Breast epithelium (tissue), 4 donors: ENCODE data around the gene MERTK. TPM values are rescaled to one million over a fixed set of nuclear protein-coding genes. Genes with fewer than 3 reads are reported as not detected.

Experiments used
- DNase-seq, 2 donors: peaks; one replicate each; pipeline ENCODE4 v3.0.0-alpha.2; 2019; ENCODE audit warnings: low spot score in 2 of 2
- H3K27ac ChIP-seq, 2 donors: fragments of 200-600 bp; sonication (generic) in 1 of 2; one replicate each; pipeline ENCODE4 v1.5.1; 2016 to 2019; ENCODE audit warnings: mild to moderate bottlenecking in 1 of 2
- H3K27me3 ChIP-seq, 2 donors: fragments of 200-600 bp; sonication (generic) in 1 of 2; one replicate each; pipeline versions ENCODE4 v1.5.1 to v1.6.0; 2017 to 2019; ENCODE audit warnings: control low read depth in 1 of 2, mild to moderate bottlenecking in 1 of 2
- H3K36me3 ChIP-seq: fragments of 200-600 bp; one replicate; pipeline ENCODE4 v1.5.1; 2019
- H3K4me1 ChIP-seq, 2 donors: fragments of 200-600 bp; sonication (generic); one replicate each; pipeline ENCODE4 v1.5.1; 2016 to 2019; ENCODE audit warnings: control low read depth in 1 of 2
- H3K4me3 ChIP-seq, 3 donors: fragments of 200-600 bp; sonication (generic); 1 replicate in 2 of 3; 2 replicates in 1 of 3; pipeline ENCODE4 v1.5.1; 2016 to 2019; ENCODE audit warnings: mild to moderate bottlenecking in 3 of 3, moderate library complexity in 2 of 3
- H3K9me3 ChIP-seq, 2 donors: fragments of 200-600 bp; sonication (generic) in 1 of 2; one replicate each; pipeline ENCODE4 v1.5.1; 2016 to 2019; ENCODE audit warnings: control low read depth in 1 of 2
- CTCF ChIP-seq, 3 donors: fragments of 450-650 bp; IDR thresholded peaks; one replicate each; pipeline ENCODE4 v1.5.1; 2016 to 2017; ENCODE audit warnings: antibody characterized with exemption in 3 of 3, mild to moderate bottlenecking in 3 of 3, moderate library complexity in 3 of 3
- POLR2A ChIP-seq: fragments of 450-650 bp; IDR thresholded peaks from one replicate; pipeline ENCODE4 v1.6.1; 2016; ENCODE audit warnings: antibody characterized with exemption, mild to moderate bottlenecking, moderate library complexity
- POLR2AphosphoS5 ChIP-seq, 3 donors: sonication (generic); formaldehyde crosslinking; IDR thresholded peaks; one replicate each; pipeline ENCODE4 v1.6.1; 2017; ENCODE audit warnings: antibody characterized with exemption in 3 of 3
- intact Hi-C: fragments of 100-400 bp; cut with DNase I; formaldehyde crosslinking; loops from one replicate; pipeline ENCODE4 v1.15.1; 2023; ENCODE audit warnings: low total_unique reads
- total RNA-seq, 3 donors: library from RNA; depleted of rRNA; stranded (reverse); fragments of >200 nt; gene quantifications; one replicate each; pipeline ENCODE4 v1.1.0, GENCODE V29; 2016

MERTK gene
- total RNA-seq, 3 donors from 2014 or later = 21.0 to 84.3 (median 36.3) TPM

- no peaks in the 10 kb centered on the region for H3K4me1 ChIP-seq
- no peaks in the 10 kb centered on the region for H3K27me3 ChIP-seq
- intact Hi-C loops = no loop called here
- no peaks in the 10 kb centered on the region for H3K36me3 ChIP-seq
- no peak overlapping the region for H3K27ac ChIP-seq
- no peak overlapping the region for H3K4me3 ChIP-seq
- H3K9me3 ChIP-seq = peaks cover 0 to 5% of the 10 kb centered on the region in 2 donors
- TF ChIP-seq POLR2AphosphoS5 (IDR thresholded peaks at IDR 0.05) = no peak
- DNase-seq = no peak
Measured at GRCh38 chr2:111981666-111982065, 83.3 kb downstream of the MERTK start.

- Histone ChIP-seq H3K36me3 (no peaks in the 10 kb centered on the region), H3K9me3 (no peaks in the 10 kb centered on the region), H3K27ac (no peak overlapping the region), H3K4me3 (no peak overlapping the region), H3K27me3 (no peaks in the 10 kb centered on the region), H3K4me1 (no peaks in the 10 kb centered on the region)
- TF ChIP-seq POLR2A (no peak), CTCF (IDR thresholded peaks at IDR 0.05) (no peak), POLR2AphosphoS5 (IDR thresholded peaks at IDR 0.05) (no peak)
- no peak for DNase-seq
- intact Hi-C loops = no loop called here
Measured at GRCh38 chr2:111982822-111983221, 84.4 kb downstream of the MERTK start.

- no peaks in the 10 kb centered on the region for H3K36me3 ChIP-seq
- intact Hi-C loops = no loop called here
- TF ChIP-seq POLR2AphosphoS5 (IDR thresholded peaks at IDR 0.05) (no peak), POLR2A (no peak)
- H3K4me1 ChIP-seq = no peaks in the 10 kb centered on the region
- no peaks in the 10 kb centered on the region for H3K9me3 ChIP-seq
- no peaks in the 10 kb centered on the region for H3K27me3 ChIP-seq
- H3K4me3 ChIP-seq = no peak overlapping the region
- DNase-seq = no peak
- no peak overlapping the region for H3K27ac ChIP-seq
Measured at GRCh38 chr2:111983478-111984212, 85.2 kb downstream of the MERTK start.

- Histone ChIP-seq H3K9me3 (no peaks in the 10 kb centered on the region), H3K27ac (no peak overlapping the region), H3K4me3 (no peak overlapping the region), H3K4me1 (no peaks in the 10 kb centered on the region), H3K36me3 (no peaks in the 10 kb centered on the region), H3K27me3 (no peaks in the 10 kb centered on the region)
- intact Hi-C loops = no loop called here
- DNase-seq = no peak
- TF ChIP-seq POLR2AphosphoS5 (IDR thresholded peaks at IDR 0.05) (no peak), CTCF (IDR thresholded peaks at IDR 0.05) (no peak)
Measured at GRCh38 chr2:111984213-111984604, 85.8 kb downstream of the MERTK start.

- Histone ChIP-seq H3K36me3 (no peaks in the 10 kb centered on the region), H3K27ac (no peak overlapping the region), H3K4me3 (no peak overlapping the region), H3K27me3 (no peaks in the 10 kb centered on the region), H3K9me3 (no peaks in the 10 kb centered on the region), H3K4me1 (no peaks in the 10 kb centered on the region)
- intact Hi-C loops = no loop called here
- TF ChIP-seq CTCF (IDR thresholded peaks at IDR 0.05) (no peak), POLR2A (no peak), POLR2AphosphoS5 (IDR thresholded peaks at IDR 0.05) (no peak)
- no peak for DNase-seq
Measured at GRCh38 chr2:111985514-111985913, 87.1 kb downstream of the MERTK start.

- no peaks in the 10 kb centered on the region for H3K4me1 ChIP-seq
- no peak overlapping the region for H3K27ac ChIP-seq
- no peak for DNase-seq
- no peaks in the 10 kb centered on the region for H3K9me3 ChIP-seq
- intact Hi-C loops = no loop called here
- no peaks in the 10 kb centered on the region for H3K27me3 ChIP-seq
- H3K4me3 ChIP-seq = no peak overlapping the region
- no peaks in the 10 kb centered on the region for H3K36me3 ChIP-seq
- no peak for TF ChIP-seq CTCF (IDR thresholded peaks at IDR 0.05)
- no peak for TF ChIP-seq POLR2A
- TF ChIP-seq POLR2AphosphoS5 (IDR thresholded peaks at IDR 0.05) = no peak
Measured at GRCh38 chr2:111986116-111986900, 87.9 kb downstream of the MERTK start.
